HL-60 (cell line): Measurements from ENCODE around the gene P2RY11.

Source experiments
- CTCF ChIP-seq: IDR thresholded peaks from one replicate; pipeline ENCODE4 v1.5.1; 2011; ENCODE audit warnings: low read length, control low read depth, inconsistent platforms; ENCODE audit not compliant: insufficient read depth
- GABPA ChIP-seq: IDR thresholded peaks from 2 replicates; pipeline ENCODE4 v1.6.1; 2012; ENCODE audit warnings: low read depth
- POLR2AphosphoS5 ChIP-seq: IDR thresholded peaks from 2 replicates; pipeline ENCODE4 v1.6.1; 2012; ENCODE audit warnings: low read depth
- REST ChIP-seq: IDR thresholded peaks from 2 replicates; pipeline ENCODE4 v1.6.1; 2012; ENCODE audit warnings: low read depth; ENCODE audit not compliant: insufficient replicate concordance
- SPI1 ChIP-seq: IDR thresholded peaks from 2 replicates; pipeline ENCODE4 v1.6.1; 2012; ENCODE audit warnings: low read depth, mild to moderate bottlenecking, borderline replicate concordance

GRCh38 chr19:10142701-10143375, 31.3 kb downstream of the P2RY11 start:
- TF ChIP-seq CTCF (no peak), POLR2AphosphoS5 (no peak), REST (no peak), GABPA (no peak), SPI1 (no peak)
